Measurements from ENCODE around the gene PIGV. TPM values are rescaled to one million over a fixed set of nuclear protein-coding genes. Genes with fewer than 3 reads are reported as not detected.

The PIGV gene
- total RNA-seq, 1 donor from 2014 or later: 20.3 TPM

GRCh38 chr1:26785611-26786436 lies 1.9 kb upstream of the PIGV start:
- ATAC-seq (no peak), DNase-seq (no peak)
- Histone ChIP-seq H3K27me3 (ENCODE audit: low read depth) (no peaks in the 10 kb centered on the region), H3K27ac (peak overlapping the region; percentile 98), H3K36me3 (peaks cover 11% of the 10 kb centered on the region), H3K4me1 (peaks cover 62% of the 10 kb centered on the region), H3K9me3 (no peaks in the 10 kb centered on the region), H3K4me3 (peak overlapping the region; percentile 90)
- intact Hi-C loops (cut with DNase I): loop anchor here (10.0 kb wide), 1 partner anchor 91 kb away; the partner anchor contains the start of gene ARID1A
- no peak for TF ChIP-seq CTCF (IDR thresholded peaks at IDR 0.05)

GRCh38 chr1:26786437-26787380 lies 1.0 kb upstream of the PIGV start:
- ATAC-seq (peak; percentile 39 to 44), DNase-seq (peak; percentile 66)
- intact Hi-C loops (cut with DNase I): loop anchor here (10.0 kb wide), 1 partner anchor 92 kb away; the partner anchor contains the start of gene ARID1A
- Histone ChIP-seq H3K4me3 (peak overlapping the region; percentile 90), H3K27ac (peak overlapping the region; percentile 98), H3K36me3 (peaks cover 10% of the 10 kb centered on the region), H3K27me3 (ENCODE audit: low read depth) (no peaks in the 10 kb centered on the region), H3K4me1 (peaks cover 62% of the 10 kb centered on the region), H3K9me3 (no peaks in the 10 kb centered on the region)
- no peak for TF ChIP-seq CTCF (IDR thresholded peaks at IDR 0.05)

GRCh38 chr1:26787381-26787705 lies 407 bp upstream of the PIGV start:
- H3K27ac ChIP-seq: peak overlapping the region; percentile 98
- DNase-seq: no peak
- ATAC-seq: peak; percentile 39 to 44
- intact Hi-C loops (cut with DNase I): loop anchor here (10.0 kb wide), 1 partner anchor 93 kb away; the partner anchor contains the start of gene ARID1A
- no peak for TF ChIP-seq CTCF (IDR thresholded peaks at IDR 0.05)
- H3K27me3 ChIP-seq (ENCODE audit: low read depth): no peaks in the 10 kb centered on the region
- peaks cover 58% of the 10 kb centered on the region for H3K4me1 ChIP-seq
- H3K4me3 ChIP-seq: peak overlapping the region; percentile 90
- H3K36me3 ChIP-seq: peaks cover 9% of the 10 kb centered on the region
- H3K9me3 ChIP-seq: no peaks in the 10 kb centered on the region

- H3K4me3 ChIP-seq: peak overlapping the region; percentile 90
- H3K27ac ChIP-seq: peak overlapping the region; percentile 98
- DNase-seq: peak; percentile 57
- no peaks in the 10 kb centered on the region for H3K27me3 ChIP-seq (ENCODE audit: low read depth)
- peak in 1 of 2 donors; percentile 1 for ATAC-seq
- TF ChIP-seq CTCF (IDR thresholded peaks at IDR 0.05): no peak
- intact Hi-C loops (cut with DNase I): loop anchor here (10.0 kb wide), 1 partner anchor 94 kb away; the partner anchor contains the start of gene ARID1A
- H3K4me1 ChIP-seq: peaks cover 49% of the 10 kb centered on the region
- no peaks in the 10 kb centered on the region for H3K9me3 ChIP-seq
- peaks cover 10% of the 10 kb centered on the region for H3K36me3 ChIP-seq
Measured at GRCh38 chr1:26788515-26788785, 700 bp downstream of the PIGV start.

DNA sequence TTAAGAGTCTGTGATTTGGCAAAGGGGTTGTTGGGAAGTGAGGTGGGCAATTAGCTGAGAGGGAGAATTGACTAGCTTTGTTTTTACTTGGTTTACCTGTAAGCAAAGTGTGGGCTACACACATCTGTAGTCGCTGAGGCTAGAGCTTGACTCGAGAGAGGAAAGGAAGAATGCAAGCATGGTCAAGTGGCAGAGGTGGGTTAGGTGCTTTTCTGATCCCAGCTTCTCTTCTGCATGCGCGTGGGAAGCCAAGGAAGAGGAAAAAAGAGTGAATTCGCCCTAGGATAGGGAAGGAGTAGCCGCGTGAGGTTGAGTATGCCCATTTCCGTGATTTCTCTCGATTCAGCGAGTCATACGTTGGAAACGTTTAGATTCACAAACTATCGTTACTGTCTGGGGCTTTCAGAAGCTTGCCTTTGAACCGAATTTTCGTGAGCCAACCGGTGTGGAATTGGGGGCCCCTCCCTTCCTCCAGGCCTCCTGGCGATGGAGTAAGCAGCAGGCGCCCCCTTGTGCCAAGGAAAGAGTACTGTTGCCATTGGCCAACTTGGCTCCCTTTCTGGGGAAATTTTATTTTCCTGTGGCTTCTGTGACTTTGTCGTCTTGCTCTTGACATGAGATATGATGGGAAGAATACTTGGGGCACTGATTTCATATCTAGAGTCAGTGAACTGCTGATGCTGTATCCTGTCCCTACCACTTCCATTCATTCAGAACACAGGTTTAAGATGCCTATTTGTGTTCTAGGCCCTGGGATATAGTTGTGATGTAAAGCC lies 1.3 kb downstream of the PIGV start:
- peak overlapping the region; percentile 90 for H3K4me3 ChIP-seq
- TF ChIP-seq CTCF (IDR thresholded peaks at IDR 0.05): peak; percentile 94
- peak; percentile 78 to 80 for ATAC-seq
- H3K27ac ChIP-seq: peak overlapping the region; percentile 98
- intact Hi-C loops (cut with DNase I): loop anchor here (10.0 kb wide), 1 partner anchor 94 kb away; the partner anchor contains the start of gene ARID1A
- no peaks in the 10 kb centered on the region for H3K27me3 ChIP-seq (ENCODE audit: low read depth)
- peaks cover 16% of the 10 kb centered on the region for H3K36me3 ChIP-seq
- no peaks in the 10 kb centered on the region for H3K9me3 ChIP-seq
- peaks cover 43% of the 10 kb centered on the region for H3K4me1 ChIP-seq
- DNase-seq: peak; percentile 90
